Parathyroid adenoma (tissue), 2 donors: ENCODE measurements around the gene EIF3A.

ENCODE experiments used
- H2AFZ ChIP-seq: fragments of 300-600 bp; sonication (generic); one replicate; pipeline ENCODE4 v1.7.0; 2017; ENCODE audit warnings: antibody characterized with exemption, mild to moderate bottlenecking
- H3K27ac ChIP-seq: fragments of 300-600 bp; sonication (generic); one replicate; pipeline ENCODE4 v1.7.0; 2017
- H3K27me3 ChIP-seq: fragments of 300-600 bp; sonication (generic); one replicate; pipeline ENCODE4 v1.7.0; 2017; ENCODE audit warnings: low read length; ENCODE audit not compliant: control insufficient read depth, insufficient read depth
- H3K36me3 ChIP-seq: fragments of 300-600 bp; sonication (generic); one replicate; pipeline ENCODE4 v1.7.0; 2017; ENCODE audit warnings: low read length; ENCODE audit not compliant: control insufficient read depth, insufficient read depth
- H3K4me1 ChIP-seq: fragments of 300-600 bp; sonication (generic); one replicate; pipeline ENCODE4 v1.7.0; 2017; ENCODE audit warnings: control low read depth
- H3K4me2 ChIP-seq: fragments of 300-600 bp; sonication (generic); one replicate; pipeline ENCODE4 v1.7.0; 2017; ENCODE audit warnings: low read length
- H3K4me3 ChIP-seq: fragments of 300-600 bp; sonication (generic); one replicate; pipeline ENCODE4 v1.7.0; 2017; ENCODE audit warnings: low read depth, low read length
- H3K79me2 ChIP-seq: fragments of 300-600 bp; sonication (generic); one replicate; pipeline ENCODE4 v1.7.0; 2017; ENCODE audit warnings: control low read depth
- H3K9ac ChIP-seq: fragments of 300-600 bp; sonication (generic); one replicate; pipeline ENCODE4 v1.7.0; 2017; ENCODE audit warnings: mild to moderate bottlenecking
- H3K9me3 ChIP-seq: fragments of 300-600 bp; sonication (generic); one replicate; pipeline ENCODE4 v1.7.0; 2017; ENCODE audit warnings: low read length; ENCODE audit not compliant: control insufficient read depth
- TF ChIP-seq, protein P1 (sequence below): fragments of 300-600 bp; sonication (generic); IDR thresholded peaks from one replicate; pipeline ENCODE4 v1.7.0; 2017; ENCODE audit warnings: antibody characterized with exemption, mild to moderate bottlenecking
- donor health status: primary hyperparathyroidism.

EIF3A gene

GRCh38 chr10:119051775-119052174, 28.8 kb downstream of the EIF3A start:
- Histone ChIP-seq H3K27me3 (no peaks in the 10 kb centered on the region), H3K36me3 (no peaks in the 10 kb centered on the region), H3K9ac (no peak overlapping the region), H3K79me2 (peaks cover 33% of the 10 kb centered on the region), H3K4me1 (no peaks in the 10 kb centered on the region), H3K27ac (no peak overlapping the region), H3K4me2 (no peak overlapping the region), H2AFZ (no peak overlapping the region), H3K9me3 (no peaks in the 10 kb centered on the region), H3K4me3 (no peak overlapping the region)
- TF ChIP-seq, protein P1, sequence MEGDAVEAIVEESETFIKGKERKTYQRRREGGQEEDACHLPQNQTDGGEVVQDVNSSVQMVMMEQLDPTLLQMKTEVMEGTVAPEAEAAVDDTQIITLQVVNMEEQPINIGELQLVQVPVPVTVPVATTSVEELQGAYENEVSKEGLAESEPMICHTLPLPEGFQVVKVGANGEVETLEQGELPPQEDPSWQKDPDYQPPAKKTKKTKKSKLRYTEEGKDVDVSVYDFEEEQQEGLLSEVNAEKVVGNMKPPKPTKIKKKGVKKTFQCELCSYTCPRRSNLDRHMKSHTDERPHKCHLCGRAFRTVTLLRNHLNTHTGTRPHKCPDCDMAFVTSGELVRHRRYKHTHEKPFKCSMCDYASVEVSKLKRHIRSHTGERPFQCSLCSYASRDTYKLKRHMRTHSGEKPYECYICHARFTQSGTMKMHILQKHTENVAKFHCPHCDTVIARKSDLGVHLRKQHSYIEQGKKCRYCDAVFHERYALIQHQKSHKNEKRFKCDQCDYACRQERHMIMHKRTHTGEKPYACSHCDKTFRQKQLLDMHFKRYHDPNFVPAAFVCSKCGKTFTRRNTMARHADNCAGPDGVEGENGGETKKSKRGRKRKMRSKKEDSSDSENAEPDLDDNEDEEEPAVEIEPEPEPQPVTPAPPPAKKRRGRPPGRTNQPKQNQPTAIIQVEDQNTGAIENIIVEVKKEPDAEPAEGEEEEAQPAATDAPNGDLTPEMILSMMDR, result no peak

- TF ChIP-seq, protein P1, result no peak
- Histone ChIP-seq H3K4me1 (no peaks in the 10 kb centered on the region), H3K9ac (no peak overlapping the region), H3K79me2 (peaks cover 36% of the 10 kb centered on the region), H3K4me2 (no peak overlapping the region), H3K9me3 (no peaks in the 10 kb centered on the region), H3K27me3 (no peaks in the 10 kb centered on the region), H2AFZ (no peak overlapping the region), H3K27ac (no peak overlapping the region), H3K4me3 (no peak overlapping the region), H3K36me3 (no peaks in the 10 kb centered on the region)
Measured at GRCh38 chr10:119049777-119050176, 30.8 kb downstream of the EIF3A start.

DNA sequence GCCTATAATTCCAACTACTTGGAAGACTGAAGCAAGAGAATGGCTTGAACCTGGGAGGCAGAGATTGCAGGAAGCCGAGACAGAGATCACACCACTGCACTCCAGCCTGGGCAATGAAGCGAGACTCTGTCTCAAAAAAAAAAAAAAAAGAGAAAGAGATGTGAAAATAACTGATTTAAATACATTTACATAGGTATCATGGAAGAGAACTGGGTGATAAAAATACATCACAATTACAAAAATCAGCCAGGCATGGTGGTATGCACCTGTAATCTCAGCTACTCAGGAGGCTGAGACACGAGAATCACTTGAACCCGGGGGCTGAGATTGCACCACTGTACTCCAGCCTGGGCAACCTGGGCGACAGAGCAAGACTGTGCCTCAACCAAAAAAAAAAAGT, 31.3 kb downstream of the EIF3A start:
- H3K4me1 ChIP-seq, result no peaks in the 10 kb centered on the region
- H3K36me3 ChIP-seq, result no peaks in the 10 kb centered on the region
- H3K27me3 ChIP-seq, result no peaks in the 10 kb centered on the region
- no peak overlapping the region for H3K27ac ChIP-seq
- H3K4me3 ChIP-seq, result no peak overlapping the region
- no peak overlapping the region for H2AFZ ChIP-seq
- no peaks in the 10 kb centered on the region for H3K9me3 ChIP-seq
- H3K79me2 ChIP-seq, result peaks cover 36% of the 10 kb centered on the region
- no peak overlapping the region for H3K9ac ChIP-seq
- H3K4me2 ChIP-seq, result no peak overlapping the region
- TF ChIP-seq, protein P1, result no peak

DNA sequence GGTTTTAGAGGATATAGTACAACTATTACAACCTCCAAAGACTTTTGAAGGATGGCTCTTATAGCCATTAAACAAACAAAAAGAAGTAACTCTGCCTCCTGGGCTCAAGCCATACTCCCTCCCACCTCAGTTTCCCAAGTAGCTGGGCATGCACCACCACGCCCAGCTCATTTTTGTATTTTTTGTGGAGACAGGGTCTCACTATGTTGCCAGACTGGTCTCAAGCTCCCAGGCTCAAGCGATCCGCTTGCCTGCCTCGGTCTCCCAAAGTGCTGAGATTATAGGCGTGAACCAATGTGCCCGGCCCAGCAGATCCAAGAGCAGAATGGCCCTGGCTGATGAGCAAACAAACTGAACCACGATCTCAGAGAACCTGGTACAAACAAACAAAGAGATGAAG, 35.1 kb downstream of the EIF3A start:
- no peak overlapping the region for H3K9ac ChIP-seq
- H3K27ac ChIP-seq, result no peak overlapping the region
- no peaks in the 10 kb centered on the region for H3K27me3 ChIP-seq
- no peak overlapping the region for H2AFZ ChIP-seq
- H3K4me1 ChIP-seq, result no peaks in the 10 kb centered on the region
- no peaks in the 10 kb centered on the region for H3K9me3 ChIP-seq
- H3K4me3 ChIP-seq, result no peak overlapping the region
- no peaks in the 10 kb centered on the region for H3K36me3 ChIP-seq
- no peak overlapping the region for H3K4me2 ChIP-seq
- peaks cover 30% of the 10 kb centered on the region for H3K79me2 ChIP-seq
- TF ChIP-seq, protein P1, result no peak

DNA sequence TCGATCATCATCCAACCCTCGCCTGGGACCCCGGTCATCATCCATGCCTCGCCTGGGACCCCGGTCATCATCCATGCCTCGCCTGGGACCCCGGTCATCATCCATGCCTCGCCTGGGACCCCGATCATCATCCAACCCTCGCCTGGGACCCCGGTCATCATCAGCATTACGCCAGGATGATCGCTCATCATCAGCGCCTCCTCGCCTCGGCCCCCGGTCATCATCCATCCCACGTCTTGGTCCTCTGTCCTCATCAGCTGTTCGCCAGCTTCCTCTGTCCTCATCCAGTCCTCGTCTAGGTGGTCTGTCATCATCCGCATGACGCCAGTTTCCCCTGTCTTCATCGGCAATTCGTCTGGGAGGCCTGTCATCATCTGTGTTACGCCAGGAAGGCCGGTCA, 38.4 kb downstream of the EIF3A start:
- H3K4me3 ChIP-seq, result no peak overlapping the region
- H3K79me2 ChIP-seq, result peaks cover 19% of the 10 kb centered on the region
- H3K27me3 ChIP-seq, result no peaks in the 10 kb centered on the region
- no peaks in the 10 kb centered on the region for H3K4me1 ChIP-seq
- no peak overlapping the region for H3K4me2 ChIP-seq
- H3K36me3 ChIP-seq, result no peaks in the 10 kb centered on the region
- no peak overlapping the region for H3K9ac ChIP-seq
- H3K9me3 ChIP-seq, result no peaks in the 10 kb centered on the region
- no peak overlapping the region for H2AFZ ChIP-seq
- no peak overlapping the region for H3K27ac ChIP-seq
- TF ChIP-seq, protein P1, result no peak
